WTC11 (cell line): ENCODE results near the gene ASB15. TPM values are rescaled to one million over a fixed set of nuclear protein-coding genes. Genes with fewer than 3 reads are reported as not detected.

Source experiments
- AR ChIP-seq: fragments of 250-450 bp; sonication (Bioruptor Pico); IDR thresholded peaks from 2 replicates; pipeline ENCODE4 v1.9.0; 2021; ENCODE audit warnings: mild to moderate bottlenecking
- CDX4 ChIP-seq: fragments of 250-450 bp; sonication (Bioruptor Pico); IDR thresholded peaks from 2 replicates; pipeline ENCODE4 v1.9.0; 2021; ENCODE audit warnings: moderate library complexity, mild to moderate bottlenecking, inconsistent platforms, borderline replicate concordance
- NR1H2 ChIP-seq: sonication (generic); formaldehyde crosslinking; IDR thresholded peaks from 2 replicates; pipeline ENCODE4 v1.9.0; 2021; ENCODE audit warnings: mild to moderate bottlenecking, moderate library complexity, missing genetic modification reagents
- USF1 ChIP-seq: sonication (generic); formaldehyde crosslinking; IDR thresholded peaks from 2 replicates; pipeline ENCODE4 v1.8.0; 2022; ENCODE audit warnings: mild to moderate bottlenecking, missing genetic modification reagents
- ZBTB21 ChIP-seq: sonication (generic); formaldehyde crosslinking; IDR thresholded peaks from 2 replicates; pipeline ENCODE4 v1.8.1; 2023; ENCODE audit warnings: mild to moderate bottlenecking, missing genetic modification reagents, borderline replicate concordance
- ZNF317 ChIP-seq: sonication (generic); formaldehyde crosslinking; IDR thresholded peaks from 2 replicates; pipeline ENCODE4 v1.8.1; 2023; ENCODE audit warnings: low read depth, mild to moderate bottlenecking, moderate library complexity, missing genetic modification reagents, borderline replicate concordance
- total RNA-seq: library from RNA; stranded (reverse); gene quantifications from 3 replicates; pipeline ENCODE4 v1.2.3, GENCODE V29; 2021
- TF ChIP-seq, protein P1 (sequence below): sonication (generic); formaldehyde crosslinking; IDR thresholded peaks from 2 replicates; pipeline ENCODE4 v1.8.1; 2023; ENCODE audit warnings: mild to moderate bottlenecking, missing genetic modification reagents, moderate library complexity

ASB15 gene
- total RNA-seq, 1 experiment from 2014 or later, result not detected

DNA sequence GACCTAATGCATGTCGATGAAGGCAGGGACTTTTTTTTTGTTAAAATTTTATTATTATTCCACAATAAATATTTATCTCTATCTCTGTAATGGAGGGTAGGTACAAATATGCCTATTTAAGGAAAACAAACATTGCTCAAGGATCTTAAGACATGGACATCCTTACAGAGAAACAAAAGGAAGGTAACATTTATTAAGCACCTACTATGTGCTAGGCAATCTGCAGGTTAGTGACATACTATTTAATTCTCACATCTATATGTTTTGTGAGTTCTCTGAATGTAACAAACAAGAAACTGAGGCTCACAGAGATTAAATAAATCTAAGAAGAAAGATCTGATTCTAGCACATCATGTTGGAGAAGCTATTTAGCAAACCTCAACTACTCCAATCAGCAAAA is 86.1 kb downstream of the ASB15 start (continued):
- TF ChIP-seq USF1 (CRISPR knock-in tag) (no peak), ZBTB21 (CRISPR knock-in tag) (no peak), AR (CRISPR knock-in tag) (no peak), NR1H2 (CRISPR knock-in tag) (no peak), CDX4 (CRISPR knock-in tag) (no peak), ZNF317 (CRISPR knock-in tag) (no peak)
- TF ChIP-seq, protein P1, sequence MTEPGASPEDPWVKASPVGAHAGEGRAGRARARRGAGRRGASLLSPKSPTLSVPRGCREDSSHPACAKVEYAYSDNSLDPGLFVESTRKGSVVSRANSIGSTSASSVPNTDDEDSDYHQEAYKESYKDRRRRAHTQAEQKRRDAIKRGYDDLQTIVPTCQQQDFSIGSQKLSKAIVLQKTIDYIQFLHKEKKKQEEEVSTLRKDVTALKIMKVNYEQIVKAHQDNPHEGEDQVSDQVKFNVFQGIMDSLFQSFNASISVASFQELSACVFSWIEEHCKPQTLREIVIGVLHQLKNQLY (CRISPR knock-in tag), result no peak

Other genes with a start within 250 kb of the ASB15 start
- gene IQUB, start 67.2 kb upstream of the ASB15 start, total RNA-seq, result 0.62 to 0.77 TPM (median 0.71 TPM) in 3 replicates
- 69.1 to 77.0 TPM (median 72.9 TPM) in 3 replicates for gene NDUFA5, start 44.0 kb upstream of the ASB15 start, total RNA-seq
- gene LMOD2, start 54.0 kb downstream of the ASB15 start, total RNA-seq, result 0.09 to 0.11 TPM in 2 of 3 replicates, not detected in the other
- 29.9 to 34.4 TPM (median 30.0 TPM) in 3 replicates for gene WASL, start 147.2 kb downstream of the ASB15 start, total RNA-seq
- not detected in 3 replicates for gene HYAL4, start 243.3 kb downstream of the ASB15 start, total RNA-seq